ENCODE results near the gene LMX1A. TPM values are rescaled to one million over a fixed set of nuclear protein-coding genes. Genes with fewer than 3 reads are reported as not detected.

Gene LMX1A
- total and polyA plus RNA-seq, 12 donors: 0.08 TPM; not detected in 11

DNA sequence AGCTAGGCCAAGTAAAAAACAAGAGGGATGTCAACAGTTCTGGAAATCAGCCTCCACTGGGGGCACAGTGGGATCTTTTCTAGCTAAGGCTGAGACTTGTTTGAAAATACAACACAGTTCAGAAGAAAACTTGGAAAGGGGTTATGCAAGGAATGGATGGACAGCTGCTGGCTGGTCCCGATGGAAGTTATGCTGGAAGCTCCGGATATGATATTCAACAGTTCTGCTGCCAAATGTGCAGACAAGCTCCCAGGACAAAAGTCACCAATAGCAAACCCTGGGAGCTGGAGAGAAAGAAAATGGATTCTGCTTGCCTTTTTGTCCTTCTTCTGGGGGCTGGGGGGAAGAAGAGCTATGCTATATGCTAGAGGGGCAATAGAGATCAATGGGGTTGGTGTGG lies 14.3 kb downstream of the LMX1A start:
- H3K27me3 ChIP-seq: peaks cover 13% of the 10 kb centered on the region
- H3K27ac ChIP-seq: no peak overlapping the region
- no peak overlapping the region for H3K4me3 ChIP-seq
- no peak for DNase-seq
- H3K9me3 ChIP-seq (replicated peaks in 1 of 3): no peaks in the 10 kb centered on the region
- H3K36me3 ChIP-seq (replicated peaks in 1 of 2): no peaks in the 10 kb centered on the region
- 75 to 97% (median 86%) methylated on average over 2 of the region's 2 CpGs for WGBS, 4 donors
- intact Hi-C loops (cut with DNase I): no loop called here
- TF ChIP-seq POLR2A (IDR thresholded peaks at IDR 0.05): no peak
- TF ChIP-seq, protein P1, sequence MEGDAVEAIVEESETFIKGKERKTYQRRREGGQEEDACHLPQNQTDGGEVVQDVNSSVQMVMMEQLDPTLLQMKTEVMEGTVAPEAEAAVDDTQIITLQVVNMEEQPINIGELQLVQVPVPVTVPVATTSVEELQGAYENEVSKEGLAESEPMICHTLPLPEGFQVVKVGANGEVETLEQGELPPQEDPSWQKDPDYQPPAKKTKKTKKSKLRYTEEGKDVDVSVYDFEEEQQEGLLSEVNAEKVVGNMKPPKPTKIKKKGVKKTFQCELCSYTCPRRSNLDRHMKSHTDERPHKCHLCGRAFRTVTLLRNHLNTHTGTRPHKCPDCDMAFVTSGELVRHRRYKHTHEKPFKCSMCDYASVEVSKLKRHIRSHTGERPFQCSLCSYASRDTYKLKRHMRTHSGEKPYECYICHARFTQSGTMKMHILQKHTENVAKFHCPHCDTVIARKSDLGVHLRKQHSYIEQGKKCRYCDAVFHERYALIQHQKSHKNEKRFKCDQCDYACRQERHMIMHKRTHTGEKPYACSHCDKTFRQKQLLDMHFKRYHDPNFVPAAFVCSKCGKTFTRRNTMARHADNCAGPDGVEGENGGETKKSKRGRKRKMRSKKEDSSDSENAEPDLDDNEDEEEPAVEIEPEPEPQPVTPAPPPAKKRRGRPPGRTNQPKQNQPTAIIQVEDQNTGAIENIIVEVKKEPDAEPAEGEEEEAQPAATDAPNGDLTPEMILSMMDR (IDR thresholded peaks at IDR 0.05): no peak
- H3K4me1 ChIP-seq (replicated peaks in 1 of 2): no peaks in the 10 kb centered on the region

GRCh38 chr1:165339164-165339563 lies 17.4 kb downstream of the LMX1A start:
- Histone ChIP-seq H3K27me3 (no peaks in the 10 kb centered on the region), H3K4me1 (replicated peaks in 1 of 2) (no peaks in the 10 kb centered on the region), H3K9me3 (replicated peaks in 1 of 3) (no peaks in the 10 kb centered on the region), H3K27ac (no peak overlapping the region), H3K36me3 (replicated peaks in 1 of 2) (no peaks in the 10 kb centered on the region), H3K4me3 (no peak overlapping the region)
- intact Hi-C loops (cut with DNase I): no loop called here
- TF ChIP-seq, protein P1 (IDR thresholded peaks at IDR 0.05): no peak
- no peak for TF ChIP-seq POLR2A (IDR thresholded peaks at IDR 0.05)
- 88 to 94% (median 89%) methylated on average over 5 of the region's 5 CpGs for WGBS, 4 donors
- DNase-seq: no peak

DNA sequence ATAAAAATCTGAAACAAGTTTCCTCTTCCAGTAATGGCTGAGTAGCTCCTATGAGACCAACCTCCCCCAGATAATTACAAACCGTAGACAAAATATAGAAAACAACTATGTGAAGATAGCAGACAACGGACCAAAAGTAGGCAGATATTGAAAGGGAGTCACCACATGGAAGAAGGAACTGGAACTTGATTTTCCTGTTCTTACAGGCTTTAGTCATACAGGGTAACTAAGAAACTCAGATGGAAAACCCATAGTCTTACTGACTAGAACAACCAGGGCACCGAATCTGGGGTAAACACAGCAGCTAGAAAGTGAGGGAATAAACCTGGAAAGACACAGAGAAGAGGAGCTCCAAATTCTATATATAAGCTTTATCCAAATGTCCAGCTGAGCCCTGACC lies 26.0 kb downstream of the LMX1A start:
- no peaks in the 10 kb centered on the region for H3K27me3 ChIP-seq
- no peaks in the 10 kb centered on the region for H3K36me3 ChIP-seq (replicated peaks in 1 of 2)
- no peaks in the 10 kb centered on the region for H3K4me1 ChIP-seq (replicated peaks in 1 of 2)
- H3K27ac ChIP-seq: no peak overlapping the region
- WGBS, 4 donors: 55 to 73% (median 67%) methylated on average over 3 of the region's 3 CpGs
- TF ChIP-seq, protein P1 (IDR thresholded peaks at IDR 0.05): no peak
- TF ChIP-seq POLR2A (IDR thresholded peaks at IDR 0.05): no peak
- H3K9me3 ChIP-seq (replicated peaks in 1 of 3): no peaks in the 10 kb centered on the region
- intact Hi-C loops (cut with DNase I): no loop called here
- no peak overlapping the region for H3K4me3 ChIP-seq
- no peak for DNase-seq

DNA sequence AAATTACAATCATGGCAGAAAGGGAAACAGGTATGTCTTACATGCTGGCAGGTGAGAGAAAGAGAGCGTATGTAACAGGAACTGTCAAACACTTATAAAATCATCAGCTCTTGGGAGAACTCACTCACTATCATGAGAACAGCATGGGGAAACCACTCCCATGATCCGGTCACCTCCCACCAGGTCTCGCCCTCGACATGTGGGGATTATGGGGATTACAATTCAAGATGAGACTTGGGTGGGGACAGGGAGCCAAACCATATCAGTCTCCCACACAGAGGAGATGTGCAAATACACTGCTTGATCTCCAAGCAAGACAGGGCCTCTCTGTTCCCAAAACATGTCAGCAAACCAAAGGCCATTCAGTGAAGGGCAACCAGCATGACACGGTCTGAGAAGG lies 27.4 kb downstream of the LMX1A start:
- H3K27me3 ChIP-seq: no peaks in the 10 kb centered on the region
- no peak for DNase-seq
- intact Hi-C loops (cut with DNase I): no loop called here
- H3K9me3 ChIP-seq (replicated peaks in 1 of 3): no peaks in the 10 kb centered on the region
- no peaks in the 10 kb centered on the region for H3K4me1 ChIP-seq (replicated peaks in 1 of 2)
- no peak overlapping the region for H3K4me3 ChIP-seq
- no peaks in the 10 kb centered on the region for H3K36me3 ChIP-seq (replicated peaks in 1 of 2)
- no peak overlapping the region for H3K27ac ChIP-seq
- 70 to 77% (median 73%) methylated on average over 5 of the region's 5 CpGs for WGBS, 4 donors
- no peak for TF ChIP-seq POLR2A (IDR thresholded peaks at IDR 0.05)
- TF ChIP-seq, protein P1 (IDR thresholded peaks at IDR 0.05): no peak

Measured in adrenal gland (tissue), 12 donors.